ENCODE results near the gene ITCH.

DNA sequence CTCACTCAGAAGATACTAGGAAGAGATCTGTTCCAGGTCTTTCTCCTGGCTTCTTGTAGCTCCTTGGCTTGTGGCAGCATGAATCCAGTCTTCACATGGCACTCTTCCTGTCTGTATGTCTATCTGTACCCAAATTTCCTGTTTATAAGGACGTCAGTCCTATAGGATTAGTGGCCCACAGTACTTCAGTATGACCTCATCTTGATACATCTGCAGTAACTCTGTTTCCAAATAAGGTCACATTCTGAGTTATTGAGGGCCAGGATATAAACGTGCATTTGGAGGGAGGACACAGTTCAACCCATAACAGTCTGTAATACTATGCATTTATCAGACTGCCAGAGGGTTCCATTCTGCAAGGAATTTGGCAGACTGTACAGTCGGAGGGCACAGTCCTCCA is 95.6 kb downstream of the ITCH start:
- TF ChIP-seq, protein P1, sequence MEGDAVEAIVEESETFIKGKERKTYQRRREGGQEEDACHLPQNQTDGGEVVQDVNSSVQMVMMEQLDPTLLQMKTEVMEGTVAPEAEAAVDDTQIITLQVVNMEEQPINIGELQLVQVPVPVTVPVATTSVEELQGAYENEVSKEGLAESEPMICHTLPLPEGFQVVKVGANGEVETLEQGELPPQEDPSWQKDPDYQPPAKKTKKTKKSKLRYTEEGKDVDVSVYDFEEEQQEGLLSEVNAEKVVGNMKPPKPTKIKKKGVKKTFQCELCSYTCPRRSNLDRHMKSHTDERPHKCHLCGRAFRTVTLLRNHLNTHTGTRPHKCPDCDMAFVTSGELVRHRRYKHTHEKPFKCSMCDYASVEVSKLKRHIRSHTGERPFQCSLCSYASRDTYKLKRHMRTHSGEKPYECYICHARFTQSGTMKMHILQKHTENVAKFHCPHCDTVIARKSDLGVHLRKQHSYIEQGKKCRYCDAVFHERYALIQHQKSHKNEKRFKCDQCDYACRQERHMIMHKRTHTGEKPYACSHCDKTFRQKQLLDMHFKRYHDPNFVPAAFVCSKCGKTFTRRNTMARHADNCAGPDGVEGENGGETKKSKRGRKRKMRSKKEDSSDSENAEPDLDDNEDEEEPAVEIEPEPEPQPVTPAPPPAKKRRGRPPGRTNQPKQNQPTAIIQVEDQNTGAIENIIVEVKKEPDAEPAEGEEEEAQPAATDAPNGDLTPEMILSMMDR (IDR thresholded peaks at IDR 0.05; ENCODE audit: poor library complexity, severe bottlenecking): no peak
- TF ChIP-seq EP300 (conservative IDR thresholded peaks at IDR 0.05; ENCODE audit: poor library complexity, severe bottlenecking) (no peak), RAD21 (conservative IDR thresholded peaks at IDR 0.05) (no peak)

All from neural cell (in vitro differentiated cells).